ENCODE measurements around the gene GPX6.

DNA sequence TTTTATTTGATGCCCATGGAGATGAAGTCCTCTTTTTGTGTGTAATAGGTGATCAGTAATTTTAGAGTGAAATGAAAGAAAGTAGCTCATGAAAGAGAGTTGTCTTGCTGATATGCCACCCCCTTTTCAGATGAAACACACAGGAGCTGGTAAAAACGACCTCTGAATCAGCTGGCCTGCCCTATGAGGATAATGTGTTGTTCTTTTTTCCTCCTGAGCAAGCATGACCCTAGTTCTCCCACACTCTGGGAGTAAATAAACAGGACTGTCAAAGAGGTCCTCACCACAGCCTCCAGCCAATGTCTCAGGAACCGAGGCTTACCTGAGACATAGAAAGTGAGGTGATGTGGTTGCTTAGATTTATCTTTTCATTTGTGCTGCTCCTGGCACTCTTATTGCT, 39.5 kb upstream of the GPX6 start:
- TF ChIP-seq YY1 (IDR thresholded peaks at IDR 0.05; ENCODE audit: insufficient read depth, insufficient read length) (no peak), SUZ12 (IDR thresholded peaks at IDR 0.05; ENCODE audit: extremely low read depth, insufficient read depth, insufficient read length) (no peak)

Data from NT2/D1 (cell line).